T-helper 22 cell (primary cell): ENCODE results near the gene KIDINS220.

Experiments used
- DNase-seq: peaks from one replicate; pipeline ENCODE4 v3.0.0-alpha.2; 2020; ENCODE audit warnings: low read depth

KIDINS220 gene

GRCh38 chr2:8836971-8837794, at the start of gene KIDINS220:
KIDINS220 (minus strand) TSS chr2:8837613; CDS start chr2:8827093, 10,520 bp downstream.
- DNase-seq: peak; percentile 71

- no peak for DNase-seq
Observed at GRCh38 chr2:8886876-8887275, 49.5 kb upstream of the KIDINS220 start.

GRCh38 chr2:8886202-8886518, 48.7 kb upstream of the KIDINS220 start:
- DNase-seq: no peak

GRCh38 chr2:8885449-8886201, 48.2 kb upstream of the KIDINS220 start:
- DNase-seq: no peak

- no peak for DNase-seq
Observed at GRCh38 chr2:8884812-8885211, 47.4 kb upstream of the KIDINS220 start.

GRCh38 chr2:8882094-8882493, 44.7 kb upstream of the KIDINS220 start:
- no peak for DNase-seq

GRCh38 chr2:8877894-8878293, 40.5 kb upstream of the KIDINS220 start:
- DNase-seq: no peak

GRCh38 chr2:8877332-8877731, 39.9 kb upstream of the KIDINS220 start:
- DNase-seq: no peak

GRCh38 chr2:8876628-8877027, 39.2 kb upstream of the KIDINS220 start:
- DNase-seq: no peak

- no peak for DNase-seq
Observed at GRCh38 chr2:8872821-8873432, 35.5 kb upstream of the KIDINS220 start.

- no peak for DNase-seq
Observed at GRCh38 chr2:8870441-8870840, 33.0 kb upstream of the KIDINS220 start.

GRCh38 chr2:8867363-8867762, 29.9 kb upstream of the KIDINS220 start:
- no peak for DNase-seq

GRCh38 chr2:8863331-8863953, 26.0 kb upstream of the KIDINS220 start:
- DNase-seq: no peak

- DNase-seq: no peak
Observed at GRCh38 chr2:8862230-8862629, 24.8 kb upstream of the KIDINS220 start.

- no peak for DNase-seq
Observed at GRCh38 chr2:8861797-8862196, 24.4 kb upstream of the KIDINS220 start.

GRCh38 chr2:8860239-8860638, 22.8 kb upstream of the KIDINS220 start:
- no peak for DNase-seq

- DNase-seq: no peak
Observed at GRCh38 chr2:8858910-8859309, 21.5 kb upstream of the KIDINS220 start.

GRCh38 chr2:8858264-8858663, 20.9 kb upstream of the KIDINS220 start:
- no peak for DNase-seq

GRCh38 chr2:8857709-8858108, 20.3 kb upstream of the KIDINS220 start:
- DNase-seq: no peak

- no peak for DNase-seq
Observed at GRCh38 chr2:8856176-8856575, 18.8 kb upstream of the KIDINS220 start.

GRCh38 chr2:8855010-8855409, 17.6 kb upstream of the KIDINS220 start:
- no peak for DNase-seq

- DNase-seq: no peak
Observed at GRCh38 chr2:8853426-8853825, 16.0 kb upstream of the KIDINS220 start.
